ENCODE data around the gene RGSL1. TPM values are rescaled to one million over a fixed set of nuclear protein-coding genes. Genes with fewer than 3 reads are reported as not detected.

RGSL1 gene
- polyA plus RNA-seq, 3 donors = not detected

- TF ChIP-seq, protein P1, sequence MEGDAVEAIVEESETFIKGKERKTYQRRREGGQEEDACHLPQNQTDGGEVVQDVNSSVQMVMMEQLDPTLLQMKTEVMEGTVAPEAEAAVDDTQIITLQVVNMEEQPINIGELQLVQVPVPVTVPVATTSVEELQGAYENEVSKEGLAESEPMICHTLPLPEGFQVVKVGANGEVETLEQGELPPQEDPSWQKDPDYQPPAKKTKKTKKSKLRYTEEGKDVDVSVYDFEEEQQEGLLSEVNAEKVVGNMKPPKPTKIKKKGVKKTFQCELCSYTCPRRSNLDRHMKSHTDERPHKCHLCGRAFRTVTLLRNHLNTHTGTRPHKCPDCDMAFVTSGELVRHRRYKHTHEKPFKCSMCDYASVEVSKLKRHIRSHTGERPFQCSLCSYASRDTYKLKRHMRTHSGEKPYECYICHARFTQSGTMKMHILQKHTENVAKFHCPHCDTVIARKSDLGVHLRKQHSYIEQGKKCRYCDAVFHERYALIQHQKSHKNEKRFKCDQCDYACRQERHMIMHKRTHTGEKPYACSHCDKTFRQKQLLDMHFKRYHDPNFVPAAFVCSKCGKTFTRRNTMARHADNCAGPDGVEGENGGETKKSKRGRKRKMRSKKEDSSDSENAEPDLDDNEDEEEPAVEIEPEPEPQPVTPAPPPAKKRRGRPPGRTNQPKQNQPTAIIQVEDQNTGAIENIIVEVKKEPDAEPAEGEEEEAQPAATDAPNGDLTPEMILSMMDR (IDR thresholded peaks at IDR 0.05) = no peak
- peaks cover 1 to 5% (median 2%) of the 10 kb centered on the region in 3 donors for H3K27me3 Mint-ChIP-seq (ENCODE audit: low read depth in 3 of 3)
- H3K9me3 ChIP-seq (replicated peaks in 1 of 2; ENCODE audit: control insufficient read depth in 1 of 2, insufficient read depth in 1 of 2, low read length in 2 of 2) = peaks cover 0 to under 1% of the 10 kb centered on the region in 2 donors
- no peak for DNase-seq
- no peaks in the 10 kb centered on the region for H3K4me1 ChIP-seq (ENCODE audit: control insufficient read depth in 1 of 2, insufficient read depth in 2 of 2, low read length in 2 of 2)
- H4K20me1 ChIP-seq (ENCODE audit: insufficient read depth, low read length) = no peaks in the 10 kb centered on the region
- no peaks in the 10 kb centered on the region for H3K27me3 ChIP-seq (ENCODE audit: control insufficient read depth in 2 of 2, insufficient read depth in 2 of 2, low read length in 2 of 2)
- H3K4me2 ChIP-seq (replicated peaks; ENCODE audit: extremely low read depth, low read length, poor library complexity, severe bottlenecking) = no peak overlapping the region
- intact Hi-C loops (cut with micrococcal nuclease) = no loop called here
- no peak overlapping the region for H3K4me3 Mint-ChIP-seq
- WGBS (ENCODE audit: insufficient coverage) = no CpG with 5 or more reads among the region's 2 CpGs
- no peaks in the 10 kb centered on the region for H3K36me3 ChIP-seq (replicated peaks in 1 of 2; ENCODE audit: control insufficient read depth in 1 of 2, insufficient read depth in 2 of 2, low read length in 2 of 2)
- H2AFZ ChIP-seq (ENCODE audit: insufficient read depth, low read depth, low read length, poor library complexity, severe bottlenecking) = no peak overlapping the region
- H3K4me3 ChIP-seq (replicated peaks in 1 of 3; ENCODE audit: low read depth in 2 of 3, low read length in 3 of 3) = no peak overlapping the region
- H3K9me3 Mint-ChIP-seq = peaks cover 0 to 4% (median under 1%) of the 10 kb centered on the region in 7 donors
- H3K27ac ChIP-seq (ENCODE audit: low read depth in 1 of 2, low read length in 2 of 2) = no peak overlapping the region
- no peak overlapping the region for H3K27ac Mint-ChIP-seq
- no peak overlapping the region for H3K9ac ChIP-seq (ENCODE audit: insufficient read depth, low read length, poor library complexity, severe bottlenecking)
- no peaks in the 10 kb centered on the region for H3K36me3 Mint-ChIP-seq
- peaks cover 2% of the 10 kb centered on the region for H3K4me1 Mint-ChIP-seq
- H3K79me2 ChIP-seq (ENCODE audit: insufficient read depth, low read length) = no peaks in the 10 kb centered on the region
Observed at GRCh38 chr1:182533896-182534295, 84.0 kb downstream of the RGSL1 start.

GRCh38 chr1:182549346-182549745, 99.4 kb downstream of the RGSL1 start:
- H3K27me3 ChIP-seq (ENCODE audit: control insufficient read depth in 2 of 2, insufficient read depth in 2 of 2, low read length in 2 of 2) = no peaks in the 10 kb centered on the region
- H3K36me3 ChIP-seq (replicated peaks in 1 of 2; ENCODE audit: control insufficient read depth in 1 of 2, insufficient read depth in 2 of 2, low read length in 2 of 2) = no peaks in the 10 kb centered on the region
- no peaks in the 10 kb centered on the region for H4K20me1 ChIP-seq (ENCODE audit: insufficient read depth, low read length)
- H2AFZ ChIP-seq (ENCODE audit: insufficient read depth, low read depth, low read length, poor library complexity, severe bottlenecking) = no peak overlapping the region
- H3K9ac ChIP-seq (ENCODE audit: insufficient read depth, low read length, poor library complexity, severe bottlenecking) = no peak overlapping the region
- H3K9me3 ChIP-seq (replicated peaks in 1 of 2; ENCODE audit: control insufficient read depth in 1 of 2, insufficient read depth in 1 of 2, low read length in 2 of 2) = peaks cover 7 to 11% of the 10 kb centered on the region in 2 donors
- no peak overlapping the region for H3K4me3 ChIP-seq (replicated peaks in 1 of 3; ENCODE audit: low read depth in 2 of 3, low read length in 3 of 3)
- intact Hi-C loops (cut with micrococcal nuclease) = no loop called here
- H3K79me2 ChIP-seq (ENCODE audit: insufficient read depth, low read length) = no peaks in the 10 kb centered on the region
- H3K27ac Mint-ChIP-seq = no peak overlapping the region
- H3K27me3 Mint-ChIP-seq (ENCODE audit: low read depth in 3 of 3) = peaks cover 4 to 8% (median 5%) of the 10 kb centered on the region in 3 donors
- H3K4me3 Mint-ChIP-seq = no peak overlapping the region
- H3K4me1 Mint-ChIP-seq = no peaks in the 10 kb centered on the region
- no peak for DNase-seq
- TF ChIP-seq, protein P1 (IDR thresholded peaks at IDR 0.05) = no peak
- H3K4me1 ChIP-seq (ENCODE audit: control insufficient read depth in 1 of 2, insufficient read depth in 2 of 2, low read length in 2 of 2) = no peaks in the 10 kb centered on the region
- H3K36me3 Mint-ChIP-seq = no peaks in the 10 kb centered on the region
- no peak overlapping the region for H3K27ac ChIP-seq (ENCODE audit: low read depth in 1 of 2, low read length in 2 of 2)
- H3K9me3 Mint-ChIP-seq = peaks cover 8 to 19% (median 16%) of the 10 kb centered on the region in 7 donors
- H3K4me2 ChIP-seq (replicated peaks; ENCODE audit: extremely low read depth, low read length, poor library complexity, severe bottlenecking) = no peak overlapping the region

Measured in CD14-positive monocyte (primary cell).